ENCODE data around the gene RDM1. TPM values are rescaled to one million over a fixed set of nuclear protein-coding genes. Genes with fewer than 3 reads are reported as not detected.

RDM1 gene
- polyA plus RNA-seq, 1 donor: 0.67 TPM

DNA sequence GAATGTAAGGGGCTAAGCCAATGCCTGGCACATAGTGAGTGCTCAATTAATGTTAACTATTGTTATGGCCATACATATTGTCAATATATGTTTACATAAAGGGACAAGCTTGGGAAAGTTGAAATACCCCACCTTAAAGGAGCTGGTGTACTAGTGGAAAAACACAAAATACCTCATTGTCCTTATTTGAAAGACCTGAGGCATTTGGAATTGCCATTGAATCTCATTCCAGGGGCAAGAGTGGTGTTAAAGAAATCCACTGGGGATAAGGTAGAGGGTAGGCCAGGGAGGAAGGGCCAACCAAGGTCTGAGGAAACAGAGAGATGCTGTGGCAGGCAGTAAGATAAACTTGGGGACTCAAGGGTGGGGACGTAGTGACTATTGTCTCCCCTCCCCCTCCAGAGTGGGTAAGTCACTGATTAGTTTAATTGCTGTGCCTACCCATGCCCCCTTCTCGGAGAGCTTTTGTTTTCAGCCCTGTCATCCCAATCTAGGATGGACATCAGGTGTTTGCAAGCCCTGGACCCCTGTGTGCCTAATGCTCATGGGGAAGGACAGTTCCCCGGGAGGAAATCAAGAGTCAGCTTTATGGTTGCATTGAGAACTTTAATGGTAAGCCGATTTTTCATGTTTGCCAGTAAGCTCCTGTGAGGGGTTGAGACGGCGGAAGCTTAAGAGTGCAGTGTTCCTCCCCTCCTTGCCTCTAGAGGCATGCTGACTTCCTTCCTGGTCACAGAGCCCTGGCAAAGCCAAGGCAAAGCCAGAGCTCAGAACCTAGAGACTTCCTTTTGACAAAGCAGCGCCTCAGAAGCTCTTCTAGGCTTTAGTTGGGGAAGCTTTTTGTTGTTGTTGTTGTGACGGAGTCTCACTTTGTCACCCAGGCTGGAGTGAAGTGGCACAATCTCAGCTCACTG lies 59.4 kb downstream of the RDM1 start:
- peak; percentile 6 for DNase-seq

DNA sequence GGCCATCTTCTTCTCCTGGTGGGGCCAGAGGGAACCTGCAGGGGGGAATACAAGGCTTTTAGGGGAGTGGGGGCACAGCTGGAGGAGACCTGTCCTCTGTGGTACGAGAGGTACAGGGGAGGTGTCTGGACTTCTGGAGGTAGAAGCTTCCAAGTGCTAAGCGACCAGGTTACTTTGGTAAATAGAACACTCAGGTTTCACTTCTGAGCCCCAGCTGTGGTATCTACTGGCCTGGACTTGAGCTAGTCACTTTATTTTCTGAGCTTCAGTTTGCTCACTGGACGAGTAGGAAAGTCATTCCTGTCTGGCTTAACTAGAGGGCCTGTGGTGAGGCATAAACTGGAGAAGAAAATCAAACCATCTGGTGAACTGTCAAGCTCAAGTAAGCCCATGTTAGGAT lies 61.8 kb downstream of the RDM1 start, which contains the start of gene HEATR9:
Gene HEATR9 (minus strand): TSS at position 155 of the 400 bp plus-strand sequence. CDS start 149 bp downstream, at position 6.
- DNase-seq: no peak

Other genes starting within 250 kb of the RDM1 start
- gene RASL10B, start 199.1 kb downstream of the RDM1 start, polyA plus RNA-seq (ENCODE audit: insufficient read length): 2.8 TPM
- not detected for gene GAS2L2, start 177.5 kb downstream of the RDM1 start, polyA plus RNA-seq (ENCODE audit: insufficient read length)
- gene C17orf50, start 169.9 kb downstream of the RDM1 start, polyA plus RNA-seq (ENCODE audit: insufficient read length): not detected
- gene MMP28, start 135.1 kb downstream of the RDM1 start, polyA plus RNA-seq (ENCODE audit: insufficient read length): 4.5 TPM
- gene TAF15, start 121.3 kb downstream of the RDM1 start, polyA plus RNA-seq (ENCODE audit: insufficient read length): 113 TPM
- gene HEATR9, start 61.9 kb downstream of the RDM1 start, polyA plus RNA-seq (ENCODE audit: insufficient read length): not detected
- gene CCL5, start 50.4 kb downstream of the RDM1 start, polyA plus RNA-seq (ENCODE audit: insufficient read length): 0.74 TPM
- not detected for gene LYZL6, start 12.9 kb upstream of the RDM1 start, polyA plus RNA-seq (ENCODE audit: insufficient read length)
- 0.13 TPM for gene CCL16, start 50.7 kb upstream of the RDM1 start, polyA plus RNA-seq (ENCODE audit: insufficient read length)
- 40.4 TPM for gene CCL14, start 56.0 kb upstream of the RDM1 start, polyA plus RNA-seq (ENCODE audit: insufficient read length)
- not detected for gene CCL15, start 70.8 kb upstream of the RDM1 start, polyA plus RNA-seq (ENCODE audit: insufficient read length)
- not detected for gene CCL23, start 87.2 kb upstream of the RDM1 start, polyA plus RNA-seq (ENCODE audit: insufficient read length)
- not detected for gene CCL18, start 133.5 kb upstream of the RDM1 start, polyA plus RNA-seq (ENCODE audit: insufficient read length)
- gene CCL3, start 159.4 kb upstream of the RDM1 start, polyA plus RNA-seq (ENCODE audit: insufficient read length): 5.8 TPM
- gene CCL4, start 173.1 kb upstream of the RDM1 start, polyA plus RNA-seq (ENCODE audit: insufficient read length): 3.2 TPM
- 10.9 TPM for gene TBC1D3B, start 245.9 kb upstream of the RDM1 start, polyA plus RNA-seq (ENCODE audit: insufficient read length)

All from hindlimb muscle (tissue), 1 donor.